OCI-LY3 (cell line): ENCODE results near the gene PEX6.

ENCODE experiments used
- CTCF ChIP-seq: fragments of 200-600, 300-600 bp; sonication (generic); IDR thresholded peaks from 2 replicates; pipeline ENCODE4 v1.5.1; 2014; ENCODE audit warnings: antibody characterized with exemption, low read length, low read depth
- EZH2phosphoT487 ChIP-seq: fragments of 200-600 bp; shearing (Covaris generic); IDR thresholded peaks from 2 replicates; pipeline ENCODE4 v1.6.1; 2018; ENCODE audit warnings: antibody characterized with exemption, mixed run types, low read depth

- no peak for TF ChIP-seq CTCF
- TF ChIP-seq EZH2phosphoT487, result no peak
Observed at GRCh38 chr6:42939810-42940167, 39.2 kb downstream of the PEX6 start.
